Stimulated activated CD8-positive, alpha-beta memory T cell treated with anti-CD3 and anti-CD28 coated beads, Interleukin-12 subunit alpha, Interleukin-12 subunit beta, amount 100 ng/mL, for 4 hours (primary cell): ENCODE measurements around the gene RPH3AL.

Source experiments
- DNase-seq: peaks from one replicate; pipeline ENCODE4 v3.0.0-alpha.2; 2020; ENCODE audit warnings: low read depth

The RPH3AL gene

DNA sequence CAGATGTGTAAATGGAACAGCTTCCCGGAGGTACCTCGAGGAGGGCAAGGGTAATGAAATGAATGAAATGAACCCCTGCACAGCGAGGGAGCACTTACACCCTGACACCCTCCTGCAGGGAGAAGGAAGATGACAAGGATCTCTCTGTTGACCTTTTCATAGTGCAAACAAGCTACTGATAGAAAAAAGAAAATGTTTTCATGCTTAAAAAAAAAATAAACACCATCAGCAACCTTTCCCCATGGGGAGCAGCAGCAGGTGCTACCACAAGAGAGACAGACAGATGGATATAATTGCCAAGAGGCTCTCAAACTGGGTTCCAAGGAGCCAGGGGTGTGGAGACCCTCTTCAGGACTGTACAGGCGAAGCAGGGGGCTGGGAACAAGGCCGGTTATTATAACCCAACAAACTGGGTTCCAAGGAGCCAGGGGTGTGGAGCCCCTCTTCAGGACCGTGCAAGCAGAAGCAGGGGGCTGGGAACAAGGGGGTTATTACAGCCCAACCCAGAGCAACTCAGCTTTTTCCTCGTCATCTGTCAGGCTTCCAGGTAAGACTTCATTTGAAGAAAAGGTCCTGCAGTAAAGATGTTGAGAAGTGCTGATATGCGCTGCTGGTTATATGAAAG lies 718 bp upstream of the RPH3AL start:
- DNase-seq, result no peak

DNA sequence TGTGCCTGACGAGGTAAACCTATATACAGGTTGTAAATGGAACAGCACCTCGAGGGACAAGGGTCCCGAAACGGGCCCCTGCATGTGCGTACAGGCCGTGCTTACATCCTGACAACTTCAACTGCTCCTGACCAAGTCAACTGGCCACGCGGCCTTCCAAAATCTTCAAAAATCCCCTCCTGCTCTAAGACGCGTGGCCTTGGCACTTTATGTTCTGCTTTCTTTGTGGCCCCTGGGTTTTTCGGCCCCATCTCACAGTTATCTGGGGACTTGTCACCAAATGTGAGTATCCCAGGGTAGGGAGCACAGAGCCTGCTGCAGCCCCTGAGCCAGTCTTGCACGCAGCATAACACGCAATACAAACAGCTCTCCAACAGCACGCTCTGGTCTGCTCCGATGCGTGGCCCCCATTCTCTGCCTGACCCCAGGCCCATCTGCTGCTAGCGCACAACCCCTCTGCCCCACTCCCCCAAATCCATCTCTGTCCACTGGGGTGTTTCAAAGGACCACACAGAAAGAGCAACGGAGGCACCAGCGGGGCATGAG lies 659 bp downstream of the RPH3AL start:
- no peak for DNase-seq

DNA sequence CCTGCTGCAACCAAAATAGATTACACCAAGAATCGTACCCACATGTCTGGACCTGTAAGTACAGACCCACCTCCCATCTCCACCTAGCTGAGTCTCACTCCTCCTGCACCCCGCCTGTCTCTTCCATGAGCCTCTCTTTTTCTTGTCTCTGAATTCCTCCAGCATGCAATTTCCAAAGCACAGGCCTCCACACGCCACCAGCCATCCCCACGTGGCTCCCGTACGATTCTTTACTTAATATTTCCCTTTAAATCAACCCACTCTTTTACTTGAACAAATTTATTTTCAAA lies 1.2 kb downstream of the RPH3AL start:
- DNase-seq, result no peak

DNA sequence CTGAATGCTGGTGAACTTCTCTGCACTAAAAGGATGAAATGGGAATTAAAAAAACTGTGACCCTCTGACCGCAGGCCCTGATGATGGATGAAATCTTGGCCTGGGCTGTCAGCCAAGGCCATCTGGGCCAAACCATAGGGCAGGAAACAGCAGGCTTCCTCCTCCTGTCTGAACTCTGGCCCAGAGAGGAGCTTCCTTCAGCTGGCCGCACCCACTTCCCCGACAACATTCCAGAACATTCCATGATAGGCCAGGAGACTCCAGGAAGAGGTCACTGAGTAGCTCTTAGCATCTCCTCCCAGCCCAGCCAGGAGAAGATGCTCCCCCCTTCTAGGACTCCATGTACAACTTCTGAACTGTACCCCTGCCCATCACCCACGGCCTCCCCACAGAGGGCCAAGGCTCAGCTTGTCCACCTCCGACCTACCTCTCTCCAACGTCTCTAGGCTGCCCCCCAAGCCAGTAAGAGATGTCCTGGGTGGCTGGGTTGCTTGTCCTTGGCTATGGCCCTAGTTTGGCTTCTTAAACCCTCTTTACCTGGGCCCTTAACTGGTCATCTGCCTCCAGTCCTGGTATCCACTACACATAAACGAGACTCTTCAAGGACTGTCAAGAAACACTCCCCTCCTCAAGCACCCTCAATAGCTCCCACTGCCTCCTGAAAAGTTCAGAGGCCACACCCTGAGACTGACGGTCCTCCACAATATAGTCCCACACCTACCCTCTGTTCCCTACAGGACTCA lies 1.7 kb downstream of the RPH3AL start:
- DNase-seq, result no peak

DNA sequence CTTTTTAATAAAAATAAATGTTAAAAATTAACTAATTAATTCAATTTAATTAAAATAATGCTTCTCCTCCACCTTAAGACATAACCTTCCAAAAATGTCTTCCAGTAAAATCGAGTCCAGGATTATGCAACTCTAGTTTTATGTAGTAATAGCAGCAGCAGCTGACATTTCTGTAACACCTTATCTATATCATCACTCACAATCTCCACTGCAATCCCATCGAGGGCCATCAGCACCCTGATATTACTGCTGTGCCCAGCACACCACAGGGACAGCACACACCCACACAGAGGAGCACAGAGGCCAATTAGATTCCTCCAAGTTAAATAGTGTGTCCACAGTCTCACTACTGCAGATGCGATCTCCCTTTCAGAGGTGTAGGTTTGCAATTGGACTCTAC lies 2.9 kb downstream of the RPH3AL start:
- no peak for DNase-seq

DNA sequence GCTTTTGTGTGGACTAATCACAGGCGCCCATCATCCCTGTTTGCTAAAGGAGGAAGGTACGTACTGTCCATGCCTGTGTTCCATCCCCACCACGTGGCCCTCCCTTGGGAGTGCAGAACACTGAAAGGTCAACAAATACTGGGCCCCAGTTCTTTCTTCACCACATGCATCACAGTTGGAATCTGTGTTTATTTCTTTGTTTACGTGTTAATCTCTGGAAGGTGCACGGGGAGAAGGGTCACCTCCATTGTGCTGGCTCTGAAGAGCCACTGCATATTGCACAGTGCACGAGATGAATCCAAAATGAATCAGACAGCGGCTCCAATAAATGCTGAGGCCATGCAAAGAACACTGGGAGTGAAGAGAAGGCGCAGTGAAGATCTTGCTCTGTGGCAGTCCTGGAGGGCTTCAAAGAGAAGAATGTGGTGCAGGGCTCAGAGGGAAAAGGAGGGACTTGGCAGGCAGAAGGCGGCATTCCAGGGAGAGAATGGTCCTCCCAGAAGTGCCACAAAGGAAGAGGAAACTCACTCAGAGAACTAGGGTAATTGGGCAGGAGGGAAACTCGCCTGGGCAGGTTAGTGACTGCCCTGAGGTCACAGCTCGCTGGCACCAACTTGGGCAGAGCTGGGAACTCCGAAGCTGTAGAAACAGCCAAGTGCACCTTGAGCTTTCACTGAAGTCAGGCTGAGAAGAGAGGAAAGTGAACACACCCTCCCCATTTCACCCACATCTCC lies 3.7 kb downstream of the RPH3AL start:
- DNase-seq, result no peak

DNA sequence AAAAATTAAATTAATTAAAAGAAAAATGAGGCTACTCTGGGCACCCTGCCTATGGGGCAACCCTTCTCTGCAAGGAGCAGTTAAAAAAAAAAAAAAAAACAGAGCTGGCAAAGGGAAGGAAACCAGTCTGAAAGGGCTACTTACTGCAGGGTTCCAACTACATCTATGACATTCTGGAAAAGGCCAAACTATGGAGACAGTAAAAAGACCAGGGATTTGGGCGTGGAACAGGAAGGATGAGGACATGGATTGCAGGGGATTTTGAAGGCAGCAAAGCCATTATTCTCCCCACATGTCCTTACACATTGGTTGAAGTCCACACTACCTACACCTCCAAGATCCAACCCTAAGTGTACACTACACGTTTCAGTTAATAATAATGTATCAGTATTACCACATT lies 4.6 kb downstream of the RPH3AL start:
- no peak for DNase-seq

DNA sequence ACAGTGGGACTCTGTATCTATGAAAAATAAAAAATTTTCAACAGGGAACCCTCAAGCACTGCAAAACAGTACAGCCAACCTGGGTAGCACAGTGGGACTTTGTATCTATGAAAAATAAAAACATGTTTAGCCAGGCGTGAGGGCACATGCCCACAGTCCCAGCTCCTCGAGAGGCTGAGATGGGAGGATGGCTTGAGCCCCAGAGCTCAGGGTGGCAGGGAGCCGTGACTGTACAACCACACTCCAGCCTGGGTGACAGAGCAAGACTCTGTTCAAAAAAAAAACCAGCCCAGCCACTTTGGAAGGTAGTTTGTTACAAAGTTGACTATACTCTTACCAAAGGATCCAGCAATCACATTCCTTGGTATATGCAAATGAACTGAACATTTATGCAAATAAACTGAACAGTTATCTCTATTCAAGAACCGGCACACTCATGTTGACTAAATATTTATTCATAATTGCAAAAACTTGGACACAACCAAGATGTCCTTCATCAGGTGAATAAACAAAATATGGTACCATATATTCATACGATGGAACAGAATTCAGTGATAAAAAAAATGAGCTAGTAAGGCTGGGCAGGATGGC lies 5.2 kb downstream of the RPH3AL start:
- no peak for DNase-seq

DNA sequence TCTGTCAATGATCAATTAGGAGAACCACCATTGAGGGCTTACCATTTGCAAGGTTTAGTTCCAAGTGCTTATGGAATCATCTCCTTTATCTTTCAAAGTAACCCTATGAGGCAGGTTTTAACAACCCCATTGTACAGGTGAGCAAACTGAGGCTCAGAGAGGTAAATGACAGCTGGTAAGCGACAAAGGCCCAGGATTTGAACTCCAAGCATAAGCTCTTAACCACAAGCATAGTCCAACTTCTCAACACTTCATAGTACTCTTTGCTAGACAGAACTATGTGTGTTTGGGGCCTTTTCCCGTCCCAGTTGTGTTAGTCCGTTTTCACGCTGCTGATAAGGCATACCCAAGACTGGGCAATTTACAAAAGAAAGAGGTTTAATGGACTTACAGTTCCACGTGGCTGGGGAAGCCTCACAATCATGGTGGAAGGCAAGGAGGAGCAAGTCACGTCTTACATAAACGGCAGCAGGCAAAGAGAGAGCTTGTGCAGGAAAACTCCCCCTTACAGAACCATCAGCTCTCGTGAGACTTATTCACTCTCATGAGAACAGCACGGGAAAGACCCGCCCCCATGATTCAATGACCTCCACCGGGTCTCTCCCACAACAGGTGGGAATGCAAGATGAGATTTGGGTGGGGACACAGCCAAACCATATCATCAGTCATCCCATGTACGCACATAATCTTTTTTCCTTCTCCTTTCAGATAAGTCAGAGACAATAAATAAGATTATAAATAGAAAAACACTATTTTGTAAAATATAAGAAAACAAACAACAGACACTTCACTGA lies 6.4 kb downstream of the RPH3AL start:
- DNase-seq, result no peak

DNA sequence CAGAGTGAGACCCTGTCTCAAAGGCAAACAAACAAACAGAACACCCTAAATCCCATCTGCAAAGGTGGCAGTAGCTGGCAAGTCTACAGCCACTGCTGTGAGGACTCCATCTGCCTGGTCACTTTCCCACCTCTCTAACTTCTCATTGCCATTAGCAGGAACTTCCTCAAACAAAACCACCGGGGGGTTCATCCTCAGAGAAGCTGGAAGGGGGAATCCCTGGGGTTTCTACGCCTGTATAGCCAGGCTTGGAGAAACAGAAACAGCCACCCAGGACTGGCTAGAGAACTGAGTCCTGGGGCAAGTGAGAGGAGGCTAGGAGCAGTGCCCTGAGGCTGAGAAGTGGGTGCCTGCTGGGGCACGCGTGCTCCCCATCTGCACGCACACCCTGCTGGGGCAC lies 7.3 kb downstream of the RPH3AL start:
- no peak for DNase-seq

DNA sequence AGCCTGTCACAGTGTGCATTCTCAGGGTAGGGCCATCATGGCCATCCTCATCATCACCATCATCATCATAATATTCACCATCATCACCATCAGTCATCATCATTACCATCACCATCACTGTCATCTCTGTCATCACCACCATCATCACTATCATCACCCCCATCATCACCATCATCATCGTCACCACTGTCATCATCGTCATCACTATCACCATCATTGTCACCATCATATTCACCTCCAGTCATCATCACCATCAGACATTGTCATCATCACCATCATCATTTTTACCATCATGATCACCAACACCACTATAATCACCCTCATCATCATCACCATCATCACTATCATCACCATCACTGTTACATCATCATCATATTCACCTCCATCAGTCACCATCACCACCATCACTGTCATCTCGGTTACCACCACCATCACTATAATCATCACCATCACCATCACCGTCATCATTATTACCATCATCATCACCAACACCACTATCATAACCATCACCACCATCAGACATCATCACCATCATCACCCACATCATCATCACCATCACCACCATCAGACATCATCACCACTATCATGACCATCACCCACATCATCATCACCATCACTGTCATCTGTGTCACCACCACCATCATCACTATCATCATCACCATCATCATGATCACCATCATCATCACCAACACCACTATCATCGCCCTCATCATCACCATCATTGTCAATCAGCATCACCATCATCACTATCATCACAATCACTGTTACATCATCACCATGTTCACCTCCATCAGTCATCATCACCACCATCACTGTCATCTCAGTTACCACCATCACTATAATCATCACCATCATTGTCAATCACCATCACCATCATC lies 8.5 kb downstream of the RPH3AL start:
- DNase-seq, result no peak

DNA sequence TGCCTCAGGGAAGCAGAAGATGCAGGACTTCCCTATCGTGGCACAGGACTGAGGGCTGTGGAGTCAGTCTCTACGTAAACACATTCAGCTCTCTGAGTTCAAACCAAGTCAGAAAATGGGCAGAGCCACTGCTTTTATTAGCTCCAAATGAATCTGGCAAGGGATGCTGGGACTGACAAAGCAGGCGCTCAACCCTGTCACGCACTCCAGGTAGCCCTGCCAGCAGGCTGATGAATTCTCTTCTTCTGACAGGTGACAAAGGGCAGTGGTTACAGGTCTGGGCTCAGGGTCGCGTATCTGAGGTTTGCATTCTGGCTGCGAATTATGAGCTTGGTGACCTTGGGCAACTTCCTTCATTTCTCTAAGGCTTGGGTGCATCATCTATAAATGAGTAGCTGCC lies 9.4 kb downstream of the RPH3AL start:
- no peak for DNase-seq

DNA sequence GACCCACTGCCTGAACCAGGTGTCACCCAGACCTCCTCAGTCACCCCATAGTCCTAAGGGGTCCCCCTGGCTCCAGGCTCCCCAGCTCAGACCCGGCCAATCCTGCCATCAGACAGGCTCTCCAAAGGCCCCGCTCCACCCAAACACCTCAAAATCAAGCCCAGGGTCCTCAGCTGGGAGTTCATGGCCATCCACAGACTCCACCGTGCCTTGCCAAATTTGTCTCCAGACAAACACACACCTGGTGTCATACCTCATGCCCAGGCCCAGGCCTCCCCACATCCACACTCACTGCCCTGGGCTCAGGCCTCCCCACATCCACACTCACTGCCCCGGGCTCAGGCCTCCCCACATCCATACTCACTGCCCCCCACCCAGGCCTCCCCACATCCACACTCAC lies 12.5 kb downstream of the RPH3AL start:
- DNase-seq, result no peak

DNA sequence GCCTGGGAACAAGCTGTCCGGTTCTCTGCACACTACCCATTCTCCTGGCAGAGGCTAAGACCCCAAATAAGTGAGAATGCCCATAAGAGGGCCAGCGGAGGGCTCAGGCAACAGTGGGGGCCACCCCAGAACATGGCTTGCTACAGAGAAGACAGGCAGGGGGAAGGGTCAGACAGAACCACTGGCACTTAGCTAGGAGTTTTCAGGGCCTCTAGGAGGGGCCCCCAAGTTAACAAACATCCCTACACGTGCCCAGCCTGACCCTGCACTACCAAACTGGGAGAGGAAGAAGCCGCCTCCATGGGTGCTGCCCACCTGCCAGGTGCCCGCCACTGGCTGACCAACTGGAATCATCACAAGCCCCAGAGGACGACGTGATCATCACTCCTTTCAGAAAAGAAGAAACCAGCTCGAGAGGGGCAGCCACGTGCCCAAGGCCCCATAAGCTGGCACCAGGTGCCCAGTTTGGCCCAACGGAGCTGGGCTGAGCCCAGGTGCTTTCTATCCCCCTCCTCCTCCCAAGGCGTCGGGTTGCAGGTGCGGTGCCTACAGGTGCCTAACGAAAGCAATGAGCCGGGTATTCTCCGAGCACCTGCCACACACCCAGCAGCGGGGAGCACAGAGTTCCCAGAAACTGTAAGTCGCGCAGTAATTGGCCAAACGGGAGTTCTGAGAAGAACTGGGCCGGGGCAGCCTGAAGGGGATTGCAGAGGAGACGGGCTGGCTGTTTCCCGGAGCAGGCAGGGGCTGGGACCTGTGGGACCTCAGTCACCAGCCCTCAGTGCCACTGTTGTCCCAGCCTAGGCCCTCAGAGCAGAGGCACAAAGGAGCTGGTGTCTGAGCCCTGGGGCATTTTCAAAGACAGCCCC lies 13.2 kb downstream of the RPH3AL start:
- DNase-seq, result no peak

DNA sequence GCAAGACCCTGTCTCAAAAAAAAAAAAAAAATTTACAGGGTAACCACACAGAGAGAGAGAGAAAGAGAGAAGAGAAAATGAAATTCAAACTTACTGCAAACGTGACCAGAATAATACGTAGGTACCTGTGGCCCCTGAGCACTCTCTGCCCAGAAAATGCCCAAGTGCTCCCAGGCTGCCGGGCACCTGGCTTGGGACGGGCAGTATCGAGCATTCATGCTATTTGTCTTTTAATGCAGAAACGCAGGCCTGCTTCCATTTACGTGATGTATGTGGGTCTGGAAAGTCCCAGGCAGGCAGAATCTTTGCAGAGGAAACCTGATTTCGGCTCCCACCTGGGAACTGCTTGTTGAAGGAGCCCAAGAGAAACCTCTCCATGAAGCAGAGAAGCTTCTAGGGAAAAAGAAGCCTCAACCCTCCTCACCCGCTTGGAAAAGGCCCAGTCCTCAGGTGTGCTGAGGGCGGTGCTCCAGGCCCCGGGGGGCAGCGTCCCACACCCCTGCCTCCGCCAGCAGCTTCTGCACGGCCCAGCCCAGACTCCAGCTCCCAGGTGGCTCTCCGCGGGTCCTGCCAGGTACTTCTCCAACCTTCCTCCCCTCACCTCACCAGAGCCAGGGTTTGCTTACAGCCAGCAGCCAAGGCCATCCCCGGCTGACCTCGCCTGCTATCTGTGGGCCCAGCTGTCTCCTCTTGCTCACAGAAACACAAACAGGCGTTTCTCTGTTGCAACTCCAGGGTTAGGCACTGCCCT lies 14.0 kb downstream of the RPH3AL start:
- DNase-seq, result no peak

DNA sequence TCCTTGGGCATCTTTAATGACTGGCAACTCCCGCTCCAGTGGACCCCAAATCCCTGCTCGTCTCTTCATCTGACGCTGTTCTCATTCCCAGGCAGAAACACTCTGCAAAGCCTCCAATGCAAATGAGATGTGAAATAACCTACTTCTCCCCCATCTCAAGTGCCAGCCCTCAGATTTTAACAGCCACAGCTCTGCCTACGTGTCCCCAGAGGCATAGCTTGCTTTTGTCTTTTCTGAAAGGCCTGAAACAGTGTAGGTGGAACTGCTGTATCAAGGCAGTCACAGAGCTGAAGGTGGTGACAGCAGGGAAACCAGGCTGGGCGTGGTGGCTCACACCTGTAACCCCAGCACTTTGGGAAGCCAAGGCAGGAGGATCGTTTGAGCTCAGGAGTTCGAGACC lies 14.7 kb downstream of the RPH3AL start:
- no peak for DNase-seq

DNA sequence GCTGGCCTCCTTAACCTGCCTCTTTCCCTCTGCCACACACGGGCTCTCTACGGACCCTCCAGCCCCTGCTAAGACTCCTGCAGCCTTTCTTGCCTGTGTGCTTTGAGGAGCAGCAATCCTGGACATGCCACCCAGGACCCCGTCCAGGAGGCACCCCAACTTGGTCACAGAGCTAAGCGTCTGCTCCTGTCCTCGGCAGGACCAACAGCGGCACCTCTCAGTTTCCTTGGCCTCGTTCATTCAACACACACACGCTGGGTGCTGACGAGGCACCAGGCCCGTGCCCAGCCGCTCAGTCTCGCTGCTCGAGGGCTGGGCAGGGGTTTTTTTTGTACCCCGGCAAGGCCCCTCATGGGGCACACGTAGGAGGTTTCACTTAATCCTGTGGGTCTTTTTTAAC lies 15.2 kb downstream of the RPH3AL start:
- DNase-seq, result no peak

DNA sequence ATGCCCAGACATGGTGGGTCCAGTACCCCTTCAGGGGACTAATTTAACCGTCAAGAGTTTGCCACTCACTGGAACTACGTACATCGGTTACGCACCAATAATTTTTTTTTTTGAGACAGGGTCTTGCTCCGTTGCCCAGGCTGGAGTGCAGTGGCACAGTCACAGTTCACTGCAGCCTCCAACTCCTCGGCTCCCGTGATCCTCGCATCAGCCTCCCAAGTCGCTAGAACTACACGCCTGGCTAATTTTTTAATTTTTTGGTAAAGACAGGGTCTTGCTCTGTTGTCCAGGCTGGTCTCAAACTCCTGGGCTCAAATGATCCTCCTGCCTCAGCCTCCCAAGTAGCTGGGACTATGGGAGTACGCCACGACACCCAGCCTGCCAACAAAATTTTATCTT lies 15.6 kb downstream of the RPH3AL start:
- DNase-seq, result no peak
